ENCODE results near the gene MRPL44. TPM values are rescaled to one million over a fixed set of nuclear protein-coding genes. Genes with fewer than 3 reads are reported as not detected.
A peak's percentile ranks its signal among the peaks of the same experiment; 100 is the strongest.

Gene MRPL44
- total and polyA plus RNA-seq, 2 of the 13 experiments (the other 11 are each of a cell fraction or from before 2014, with no cell fraction given): 38.4 to 78.0 TPM

DNA sequence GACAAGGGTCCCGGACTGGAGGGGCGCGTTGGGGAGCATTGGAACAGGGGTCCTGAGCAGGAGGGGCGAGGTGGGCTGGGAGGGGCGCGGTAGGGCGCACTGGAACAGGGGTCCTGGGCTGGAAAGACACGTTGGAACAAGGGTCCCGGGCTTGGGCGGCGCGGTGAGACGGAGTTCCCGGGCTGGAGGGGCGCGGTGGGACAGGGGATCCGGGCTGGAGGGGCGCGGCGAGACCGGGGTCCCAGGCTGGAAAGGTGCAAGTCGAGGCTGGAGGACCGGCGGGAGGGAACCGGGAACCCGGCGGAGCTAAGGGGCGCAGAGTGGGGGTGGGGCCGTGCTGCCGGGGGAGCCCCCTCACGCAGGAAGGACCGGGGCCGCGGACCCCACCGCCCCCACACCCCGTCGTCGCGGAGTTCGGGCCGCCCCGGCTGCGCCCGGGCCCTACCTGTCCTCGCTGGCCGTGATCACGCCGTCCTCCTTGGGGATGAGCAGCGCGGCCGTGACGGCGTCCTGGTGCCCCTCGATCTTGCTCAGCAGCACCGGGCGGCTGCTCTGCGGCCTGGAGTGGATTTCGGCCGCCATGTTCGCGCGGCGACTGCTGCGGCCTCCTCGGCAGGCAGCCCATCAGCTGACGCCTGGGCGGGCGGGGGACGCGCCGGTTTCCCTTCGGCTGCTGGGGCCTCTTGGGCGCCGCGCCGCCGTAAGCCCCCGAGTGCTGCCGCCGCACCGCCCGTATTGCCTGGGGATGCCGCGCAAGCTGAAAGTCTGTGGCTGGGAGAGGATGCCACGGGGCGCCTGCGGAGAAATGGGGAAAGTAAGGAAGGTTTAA lies 12.3 kb upstream of the MRPL44 start, which contains the start of gene WDFY1 (continued):
- TF ChIP-seq KIAA2018 (CRISPR knock-in tag; IDR thresholded peaks at IDR 0.05; ENCODE audit: borderline replicate concordance): 0 out of 2 replicates have a peak, but pooled peaks have one; percentile 47
- TF ChIP-seq JUN (CRISPR knock-in tag; IDR thresholded peaks at IDR 0.05): no peak
- no peak for TF ChIP-seq RARG (CRISPR knock-in tag; IDR thresholded peaks at IDR 0.05; ENCODE audit: low read depth)
- TF ChIP-seq NONO (IDR thresholded peaks at IDR 0.05): no peak
- peak; percentile 99 for TF ChIP-seq NONO (CRISPR knock-in tag; conservative IDR thresholded peaks at IDR 0.05)
- no peak; the same call in 1 of the 2 replicates for TF ChIP-seq GMEB2 (CRISPR knock-in tag; IDR thresholded peaks at IDR 0.05; ENCODE audit: low read depth)
- TF ChIP-seq, protein P1, sequence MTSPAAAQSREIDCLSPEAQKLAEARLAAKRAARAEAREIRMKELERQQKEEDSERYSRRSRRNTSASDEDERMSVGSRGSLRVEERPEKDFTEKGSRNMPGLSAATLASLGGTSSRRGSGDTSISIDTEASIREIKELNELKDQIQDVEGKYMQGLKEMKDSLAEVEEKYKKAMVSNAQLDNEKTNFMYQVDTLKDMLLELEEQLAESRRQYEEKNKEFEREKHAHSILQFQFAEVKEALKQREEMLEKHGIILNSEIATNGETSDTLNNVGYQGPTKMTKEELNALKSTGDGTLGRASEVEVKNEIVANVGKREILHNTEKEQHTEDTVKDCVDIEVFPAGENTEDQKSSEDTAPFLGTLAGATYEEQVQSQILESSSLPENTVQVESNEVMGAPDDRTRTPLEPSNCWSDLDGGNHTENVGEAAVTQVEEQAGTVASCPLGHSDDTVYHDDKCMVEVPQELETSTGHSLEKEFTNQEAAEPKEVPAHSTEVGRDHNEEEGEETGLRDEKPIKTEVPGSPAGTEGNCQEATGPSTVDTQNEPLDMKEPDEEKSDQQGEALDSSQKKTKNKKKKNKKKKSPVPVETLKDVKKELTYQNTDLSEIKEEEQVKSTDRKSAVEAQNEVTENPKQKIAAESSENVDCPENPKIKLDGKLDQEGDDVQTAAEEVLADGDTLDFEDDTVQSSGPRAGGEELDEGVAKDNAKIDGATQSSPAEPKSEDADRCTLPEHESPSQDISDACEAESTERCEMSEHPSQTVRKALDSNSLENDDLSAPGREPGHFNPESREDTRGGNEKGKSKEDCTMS (CRISPR knock-in tag; conservative IDR thresholded peaks at IDR 0.05): peak; percentile 77; the same call in 1 of the 2 replicates
- TF ChIP-seq MAFF (IDR thresholded peaks at IDR 0.05; ENCODE audit: low read depth, low read length): no peak
- TF ChIP-seq ZNF839 (CRISPR knock-in tag; IDR thresholded peaks at IDR 0.05; ENCODE audit: borderline replicate concordance): no peak
- TF ChIP-seq TBX3 (IDR thresholded peaks at IDR 0.05; ENCODE audit: borderline replicate concordance): 0 out of 2 replicates have a peak, but pooled peaks have one; percentile 34
- peak; percentile 96 for TF ChIP-seq SRY (CRISPR knock-in tag; IDR thresholded peaks at IDR 0.05)
- peak; percentile 41; the same call in 1 of the 2 replicates for TF ChIP-seq ZNF333 (CRISPR knock-in tag; IDR thresholded peaks at IDR 0.05; ENCODE audit: borderline replicate concordance)
- TF ChIP-seq RFX5 (IDR thresholded peaks at IDR 0.05; ENCODE audit: low read depth, low read length): no peak; the same call in none of the 2 replicates
- no peak; the same call in 1 of the 2 replicates for TF ChIP-seq PAWR (CRISPR knock-in tag; IDR thresholded peaks at IDR 0.05; ENCODE audit: borderline replicate concordance)
- peak in 1 of 2 experiments; percentile 8; a peak in 1 of 4 replicates for TF ChIP-seq NR2F1 (CRISPR knock-in tag; IDR thresholded peaks at IDR 0.05)
- TF ChIP-seq ZNF607 (CRISPR knock-in tag; IDR thresholded peaks at IDR 0.05; ENCODE audit: borderline replicate concordance): peak; percentile 94

Measured in HepG2 (cell line).